ENCODE measurements around the gene SLC6A3.
"Not testable (repeated sequence)": the region's sequence is repeated elsewhere in the genome, so short reads cannot be mapped to it uniquely, and the experiment has no call there.

Gene SLC6A3

DNA sequence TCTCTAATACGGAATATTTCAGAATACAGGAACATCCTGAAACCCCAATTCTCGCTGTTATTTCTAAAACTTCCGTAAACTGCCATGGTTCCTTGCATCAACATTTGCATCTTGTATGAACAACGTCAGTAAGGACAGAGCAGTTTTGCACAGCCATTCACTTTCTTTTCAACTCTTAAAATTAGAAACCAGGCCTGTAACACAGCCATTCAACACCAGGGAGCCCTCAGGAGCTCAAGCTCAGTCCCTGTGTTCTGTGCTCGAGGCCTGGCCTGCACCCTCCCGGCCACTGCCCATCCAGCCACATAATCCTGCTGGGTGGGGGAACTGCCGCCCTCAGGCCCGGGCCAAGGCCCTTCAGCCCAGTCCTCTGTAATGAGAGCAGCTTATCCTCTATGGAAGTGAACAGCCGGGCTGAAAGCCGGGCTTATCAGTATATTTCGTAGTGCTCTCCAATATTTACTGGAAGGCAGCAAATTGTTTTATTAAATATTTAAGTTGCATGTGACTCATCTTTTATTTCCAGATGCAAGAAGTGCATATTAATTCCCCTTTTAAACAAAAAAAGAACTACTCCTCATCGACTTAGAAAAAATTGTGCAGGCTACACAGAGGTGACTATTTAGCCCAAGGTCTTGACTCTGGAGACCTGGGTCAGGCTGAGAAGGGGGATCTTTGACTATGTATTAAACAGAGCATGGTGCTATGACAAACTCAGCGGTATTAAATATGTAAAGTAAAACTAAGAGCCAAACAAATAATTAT is 33.2 kb upstream of the SLC6A3 start:
- H3K4me3 ChIP-seq (ENCODE audit: low read depth, low read length): no peak overlapping the region
- no peak for DNase-seq (ENCODE audit: low read depth)
- TF ChIP-seq, protein P1, sequence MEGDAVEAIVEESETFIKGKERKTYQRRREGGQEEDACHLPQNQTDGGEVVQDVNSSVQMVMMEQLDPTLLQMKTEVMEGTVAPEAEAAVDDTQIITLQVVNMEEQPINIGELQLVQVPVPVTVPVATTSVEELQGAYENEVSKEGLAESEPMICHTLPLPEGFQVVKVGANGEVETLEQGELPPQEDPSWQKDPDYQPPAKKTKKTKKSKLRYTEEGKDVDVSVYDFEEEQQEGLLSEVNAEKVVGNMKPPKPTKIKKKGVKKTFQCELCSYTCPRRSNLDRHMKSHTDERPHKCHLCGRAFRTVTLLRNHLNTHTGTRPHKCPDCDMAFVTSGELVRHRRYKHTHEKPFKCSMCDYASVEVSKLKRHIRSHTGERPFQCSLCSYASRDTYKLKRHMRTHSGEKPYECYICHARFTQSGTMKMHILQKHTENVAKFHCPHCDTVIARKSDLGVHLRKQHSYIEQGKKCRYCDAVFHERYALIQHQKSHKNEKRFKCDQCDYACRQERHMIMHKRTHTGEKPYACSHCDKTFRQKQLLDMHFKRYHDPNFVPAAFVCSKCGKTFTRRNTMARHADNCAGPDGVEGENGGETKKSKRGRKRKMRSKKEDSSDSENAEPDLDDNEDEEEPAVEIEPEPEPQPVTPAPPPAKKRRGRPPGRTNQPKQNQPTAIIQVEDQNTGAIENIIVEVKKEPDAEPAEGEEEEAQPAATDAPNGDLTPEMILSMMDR (IDR thresholded peaks at IDR 0.05; ENCODE audit: control insufficient read depth, extremely low read depth, insufficient read depth): no peak

DNA sequence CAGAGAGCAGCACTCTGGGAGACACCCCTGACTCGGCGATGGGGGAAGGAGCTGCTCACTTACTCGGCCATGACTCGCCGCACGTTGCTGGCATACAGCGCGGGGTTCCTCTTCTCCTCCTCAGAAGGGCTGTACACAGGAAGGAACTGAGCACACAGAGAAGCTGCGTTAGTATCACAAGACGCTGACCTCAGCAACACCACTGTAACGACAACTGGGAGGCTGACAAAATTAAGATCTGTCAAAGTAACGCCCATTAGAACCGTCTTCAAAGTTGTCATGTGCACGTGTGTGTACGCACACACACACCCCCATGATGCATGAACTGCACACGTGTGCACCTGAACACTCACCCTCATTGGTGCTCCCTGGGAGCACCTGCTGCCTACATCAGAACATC is 32.1 kb upstream of the SLC6A3 start:
- no peak overlapping the region for H3K4me3 ChIP-seq (ENCODE audit: low read depth, low read length)
- TF ChIP-seq, protein P1 (IDR thresholded peaks at IDR 0.05; ENCODE audit: control insufficient read depth, extremely low read depth, insufficient read depth): no peak

DNA sequence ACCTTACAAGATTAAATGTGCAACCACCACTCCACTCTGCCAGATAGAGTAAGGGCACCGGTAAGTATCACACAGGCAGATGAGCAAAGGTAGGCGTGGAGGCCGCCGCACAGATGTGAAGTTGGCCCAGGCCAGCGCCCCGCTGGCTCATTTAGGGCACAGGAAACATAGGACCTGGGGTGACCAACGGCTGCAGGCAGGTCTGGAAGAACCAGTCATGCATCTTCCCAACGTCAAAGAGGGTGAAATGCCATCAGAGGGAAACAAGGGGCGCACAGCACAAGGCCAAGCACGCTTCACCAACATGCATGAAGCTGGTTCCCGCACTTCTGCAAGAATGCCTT is 31.7 kb upstream of the SLC6A3 start:
- no peak for DNase-seq (ENCODE audit: low read depth)
- H3K4me3 ChIP-seq (ENCODE audit: low read depth, low read length): no peak overlapping the region
- TF ChIP-seq, protein P1 (IDR thresholded peaks at IDR 0.05; ENCODE audit: control insufficient read depth, extremely low read depth, insufficient read depth): no peak

More for the DNA sequence above, 32.1 kb upstream of the SLC6A3 start:
- DNase-seq (ENCODE audit: low read depth): no peak

DNA sequence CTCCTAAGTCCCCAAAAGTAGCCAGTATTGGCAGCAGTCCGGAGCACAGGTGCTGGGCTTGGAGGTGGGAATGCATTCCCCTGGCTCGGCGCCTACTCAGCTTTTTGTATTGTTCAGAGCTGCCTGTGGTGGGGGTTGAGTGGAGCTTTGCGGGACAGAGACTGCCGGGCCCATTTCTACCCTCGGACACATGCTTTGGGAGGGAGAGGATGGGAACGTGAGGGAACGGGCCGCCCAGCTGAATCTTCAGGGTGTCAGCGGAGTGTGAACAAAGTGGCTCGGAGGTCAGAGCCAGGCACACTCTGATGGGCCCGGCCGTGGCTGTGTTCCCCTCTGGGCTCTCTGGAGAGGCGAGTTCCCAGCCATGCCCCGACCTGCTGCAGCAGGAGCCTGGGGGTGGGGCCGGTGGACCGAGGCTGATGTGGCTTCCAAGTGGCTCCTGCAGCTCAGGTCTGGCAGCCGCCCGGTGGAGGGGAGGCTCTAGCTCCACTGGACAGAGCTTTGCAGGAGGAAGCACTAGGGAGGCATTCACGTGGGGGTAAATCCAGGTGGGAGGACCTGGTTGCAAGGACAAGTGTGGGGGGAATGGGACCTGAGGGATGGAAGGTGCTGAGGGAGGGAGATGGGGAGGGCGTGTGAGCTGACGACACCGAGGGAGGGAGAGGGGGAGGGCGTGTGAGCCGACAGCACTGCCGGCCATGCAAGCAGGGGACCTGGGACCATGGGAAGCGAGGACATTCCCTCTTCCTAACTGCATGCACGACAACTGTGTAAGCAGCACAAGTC is 31.1 kb upstream of the SLC6A3 start:
- TF ChIP-seq, protein P1 (IDR thresholded peaks at IDR 0.05; ENCODE audit: control insufficient read depth, extremely low read depth, insufficient read depth): no peak
- DNase-seq (ENCODE audit: low read depth): no peak
- H3K4me3 ChIP-seq (ENCODE audit: low read depth, low read length): no peak overlapping the region

DNA sequence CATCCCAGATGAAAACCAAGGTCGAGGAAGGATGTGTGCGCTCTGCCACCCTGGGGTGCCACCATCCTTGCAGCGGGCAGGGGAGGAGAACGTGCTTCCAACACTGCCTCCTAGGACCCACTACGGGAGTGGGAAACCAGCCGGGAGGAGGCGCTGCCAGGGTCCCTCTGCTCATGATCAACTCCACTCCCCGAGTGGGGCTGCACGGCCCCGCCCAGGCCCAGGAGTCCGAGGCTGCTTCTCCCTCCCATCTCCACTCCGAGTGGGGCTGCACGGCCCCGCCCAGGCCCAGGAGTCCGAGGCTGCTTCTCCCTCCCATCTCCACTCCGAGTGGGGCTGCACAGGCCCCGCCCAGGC is 30.3 kb upstream of the SLC6A3 start:
- not testable (repeated sequence) for DNase-seq (ENCODE audit: low read depth); H3K4me3 ChIP-seq (ENCODE audit: low read depth, low read length)

DNA sequence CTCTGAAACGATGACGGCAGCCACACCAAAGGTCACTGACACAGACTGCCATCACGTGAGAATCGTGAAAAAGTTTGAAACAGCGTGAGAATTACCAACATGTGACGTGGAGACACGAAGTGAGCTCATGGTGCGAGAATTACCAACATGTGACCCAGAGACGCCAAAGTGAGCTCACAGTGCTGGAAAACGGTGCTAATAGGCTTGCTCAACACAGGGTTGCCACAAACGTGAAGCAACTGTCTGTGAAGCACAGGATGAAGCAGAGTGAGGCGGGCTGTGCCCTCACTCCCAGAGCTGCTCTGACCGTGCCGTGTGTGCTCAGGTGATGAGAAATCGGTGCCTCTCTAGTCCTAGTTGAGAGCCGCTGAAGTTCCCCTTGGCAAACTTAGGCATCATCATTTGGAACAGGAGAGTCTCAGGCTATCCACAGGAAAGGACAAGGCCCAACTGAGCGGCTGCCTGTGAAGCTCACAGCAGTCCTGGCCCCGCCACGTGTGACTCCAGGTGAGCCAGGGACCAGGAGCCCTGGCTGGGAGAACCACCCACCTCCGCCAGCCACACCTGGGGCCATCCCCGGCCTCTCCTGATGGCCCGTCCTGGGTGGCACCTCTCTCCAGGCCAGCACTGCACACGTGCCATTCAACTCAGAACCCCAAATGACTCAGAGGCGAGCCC is 29.8 kb upstream of the SLC6A3 start:
- no peak overlapping the region for H3K4me3 ChIP-seq (ENCODE audit: low read depth, low read length)
- TF ChIP-seq, protein P1 (IDR thresholded peaks at IDR 0.05; ENCODE audit: control insufficient read depth, extremely low read depth, insufficient read depth): no peak
- DNase-seq (ENCODE audit: low read depth): no peak

DNA sequence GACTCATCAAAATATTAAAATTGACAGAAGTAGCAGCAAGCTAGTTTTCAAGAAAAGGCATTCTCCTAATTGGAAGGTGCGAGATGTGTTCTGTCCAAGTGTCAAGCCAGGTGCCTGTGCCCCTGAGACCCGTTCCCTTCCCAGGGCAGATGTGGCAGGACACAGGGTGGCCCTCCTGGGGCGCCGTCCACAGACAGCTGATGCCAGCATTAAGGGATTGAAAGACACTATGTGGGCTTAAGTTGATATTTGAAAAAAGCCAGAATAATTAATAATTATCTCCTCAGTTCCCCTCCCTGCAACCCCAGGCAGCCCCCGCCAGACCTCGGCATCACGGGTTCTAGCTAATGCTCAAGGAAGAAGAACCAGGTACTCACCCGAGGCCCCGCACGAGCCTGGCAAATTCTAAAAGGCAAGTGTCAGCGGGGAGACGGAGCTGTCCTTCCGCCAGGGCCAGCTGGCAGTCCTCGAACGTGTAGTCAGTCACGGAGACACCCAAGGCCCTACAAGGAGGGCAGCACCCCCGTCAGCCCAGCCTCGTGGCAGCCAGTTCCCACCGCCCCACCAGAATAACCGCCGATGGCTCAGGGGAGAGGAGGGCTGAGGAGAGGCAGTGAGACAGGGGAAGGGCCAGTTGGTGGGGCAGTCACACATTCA is 29.1 kb upstream of the SLC6A3 start:
- no peak for DNase-seq (ENCODE audit: low read depth)
- TF ChIP-seq, protein P1 (IDR thresholded peaks at IDR 0.05; ENCODE audit: control insufficient read depth, extremely low read depth, insufficient read depth): no peak
- H3K4me3 ChIP-seq (ENCODE audit: low read depth, low read length): no peak overlapping the region
